Measurements from ENCODE around the gene PRM3. TPM values are rescaled to one million over a fixed set of nuclear protein-coding genes. Genes with fewer than 3 reads are reported as not detected.

The PRM3 gene
- total RNA-seq, 6 experiments from 2014 or later, result not detected

GRCh38 chr16:11318817-11319216 is 45.4 kb upstream of the PRM3 start:
- no peak for TF ChIP-seq CTCF (IDR thresholded peaks at IDR 0.05)

GRCh38 chr16:11316331-11317015 is 43.0 kb upstream of the PRM3 start:
- no peak for TF ChIP-seq CTCF (IDR thresholded peaks at IDR 0.05)
- H3K9me3 Mint-ChIP-seq, result no peaks in the 10 kb centered on the region
- no peak overlapping the region for H3K27ac Mint-ChIP-seq
- peaks cover 40% of the 10 kb centered on the region for H3K4me1 Mint-ChIP-seq (ENCODE audit: low read depth)
- H3K4me3 Mint-ChIP-seq, result no peak overlapping the region
- DNase-seq, result no peak
- H3K27me3 Mint-ChIP-seq (ENCODE audit: insufficient read depth), result peaks cover 2% of the 10 kb centered on the region; the same call in 1 of the 2 replicates
- H3K36me3 Mint-ChIP-seq (ENCODE audit: low read depth), result no peaks in the 10 kb centered on the region

More at GRCh38 chr16:11318817-11319216, 45.4 kb upstream of the PRM3 start:
- peaks cover 3% of the 10 kb centered on the region; the same call in 1 of the 2 replicates for H3K27me3 Mint-ChIP-seq (ENCODE audit: insufficient read depth)
- H3K36me3 Mint-ChIP-seq (ENCODE audit: low read depth), result no peaks in the 10 kb centered on the region
- H3K4me3 Mint-ChIP-seq, result no peak overlapping the region
- DNase-seq, result no peak
- no peak overlapping the region for H3K27ac Mint-ChIP-seq
- no peaks in the 10 kb centered on the region for H3K9me3 Mint-ChIP-seq
- H3K4me1 Mint-ChIP-seq (ENCODE audit: low read depth), result peaks cover 19% of the 10 kb centered on the region

GRCh38 chr16:11315510-11315909 is 42.1 kb upstream of the PRM3 start:
- H3K36me3 Mint-ChIP-seq (ENCODE audit: low read depth), result no peaks in the 10 kb centered on the region
- H3K4me1 Mint-ChIP-seq (ENCODE audit: low read depth), result peaks cover 40% of the 10 kb centered on the region
- peak; percentile 28 for DNase-seq
- TF ChIP-seq CTCF (IDR thresholded peaks at IDR 0.05), result peak; percentile 52
- H3K9me3 Mint-ChIP-seq, result no peaks in the 10 kb centered on the region
- no peak overlapping the region for H3K4me3 Mint-ChIP-seq
- peaks cover 2% of the 10 kb centered on the region; the same call in 1 of the 2 replicates for H3K27me3 Mint-ChIP-seq (ENCODE audit: insufficient read depth)
- H3K27ac Mint-ChIP-seq, result no peak overlapping the region

GRCh38 chr16:11314309-11314894 is 41.0 kb upstream of the PRM3 start:
- peaks cover 40% of the 10 kb centered on the region for H3K4me1 Mint-ChIP-seq (ENCODE audit: low read depth)
- no peak overlapping the region for H3K27ac Mint-ChIP-seq
- H3K27me3 Mint-ChIP-seq (ENCODE audit: insufficient read depth), result peaks cover 2% of the 10 kb centered on the region; the same call in 1 of the 2 replicates
- H3K36me3 Mint-ChIP-seq (ENCODE audit: low read depth), result no peaks in the 10 kb centered on the region
- H3K9me3 Mint-ChIP-seq, result no peaks in the 10 kb centered on the region
- H3K4me3 Mint-ChIP-seq, result no peak overlapping the region
- DNase-seq, result no peak
- no peak for TF ChIP-seq CTCF (IDR thresholded peaks at IDR 0.05)

GRCh38 chr16:11313493-11314308 is 40.3 kb upstream of the PRM3 start:
- no peaks in the 10 kb centered on the region for H3K36me3 Mint-ChIP-seq (ENCODE audit: low read depth)
- no peak overlapping the region for H3K4me3 Mint-ChIP-seq
- no peak for DNase-seq
- H3K9me3 Mint-ChIP-seq, result no peaks in the 10 kb centered on the region
- H3K4me1 Mint-ChIP-seq (ENCODE audit: low read depth), result peaks cover 40% of the 10 kb centered on the region
- TF ChIP-seq CTCF (IDR thresholded peaks at IDR 0.05), result no peak
- no peak overlapping the region for H3K27ac Mint-ChIP-seq
- peaks cover 2% of the 10 kb centered on the region; the same call in 1 of the 2 replicates for H3K27me3 Mint-ChIP-seq (ENCODE audit: insufficient read depth)
